ENCODE results near the gene GFPT2. TPM values are rescaled to one million over a fixed set of nuclear protein-coding genes. Genes with fewer than 3 reads are reported as not detected.
A peak's percentile ranks its signal among the peaks of the same experiment; 100 is the strongest.

The GFPT2 gene
- total RNA-seq, 1 donor from 2014 or later, result 10.1 TPM

DNA sequence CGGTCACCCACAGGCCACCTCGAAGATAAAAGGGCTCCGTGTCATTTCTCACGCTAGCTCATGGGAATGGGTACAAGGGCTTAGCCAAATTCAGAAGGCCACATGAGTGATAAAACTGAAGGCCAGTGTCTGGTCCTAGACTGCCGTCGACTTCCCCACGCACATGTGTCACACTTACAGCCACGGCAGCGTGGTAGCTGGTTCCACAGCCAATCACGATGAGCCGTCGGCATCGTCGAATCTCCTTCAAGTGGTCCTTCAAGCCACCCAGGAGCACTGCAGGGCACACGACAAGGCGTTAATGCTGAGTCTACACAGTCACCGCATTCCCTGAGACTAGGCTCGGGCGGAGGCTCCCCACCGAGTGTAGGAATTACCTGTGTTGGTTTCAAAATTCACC is 36.5 kb downstream of the GFPT2 start:
- TF ChIP-seq, protein P1, sequence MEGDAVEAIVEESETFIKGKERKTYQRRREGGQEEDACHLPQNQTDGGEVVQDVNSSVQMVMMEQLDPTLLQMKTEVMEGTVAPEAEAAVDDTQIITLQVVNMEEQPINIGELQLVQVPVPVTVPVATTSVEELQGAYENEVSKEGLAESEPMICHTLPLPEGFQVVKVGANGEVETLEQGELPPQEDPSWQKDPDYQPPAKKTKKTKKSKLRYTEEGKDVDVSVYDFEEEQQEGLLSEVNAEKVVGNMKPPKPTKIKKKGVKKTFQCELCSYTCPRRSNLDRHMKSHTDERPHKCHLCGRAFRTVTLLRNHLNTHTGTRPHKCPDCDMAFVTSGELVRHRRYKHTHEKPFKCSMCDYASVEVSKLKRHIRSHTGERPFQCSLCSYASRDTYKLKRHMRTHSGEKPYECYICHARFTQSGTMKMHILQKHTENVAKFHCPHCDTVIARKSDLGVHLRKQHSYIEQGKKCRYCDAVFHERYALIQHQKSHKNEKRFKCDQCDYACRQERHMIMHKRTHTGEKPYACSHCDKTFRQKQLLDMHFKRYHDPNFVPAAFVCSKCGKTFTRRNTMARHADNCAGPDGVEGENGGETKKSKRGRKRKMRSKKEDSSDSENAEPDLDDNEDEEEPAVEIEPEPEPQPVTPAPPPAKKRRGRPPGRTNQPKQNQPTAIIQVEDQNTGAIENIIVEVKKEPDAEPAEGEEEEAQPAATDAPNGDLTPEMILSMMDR (IDR thresholded peaks at IDR 0.05; ENCODE audit: unreplicated experiment), result no peak
- no peak for DNase-seq (ENCODE audit: low spot score)
- H3K27ac Mint-ChIP-seq (ENCODE audit: unreplicated experiment), result no peak overlapping the region
- H3K9me3 Mint-ChIP-seq (ENCODE audit: unreplicated experiment), result no peaks in the 10 kb centered on the region
- peaks cover 11% of the 10 kb centered on the region for H3K36me3 Mint-ChIP-seq (ENCODE audit: low read depth, unreplicated experiment)
- H3K4me1 Mint-ChIP-seq (ENCODE audit: unreplicated experiment), result no peaks in the 10 kb centered on the region
- H3K27me3 Mint-ChIP-seq (ENCODE audit: unreplicated experiment), result peaks cover 4% of the 10 kb centered on the region
- no peak overlapping the region for H3K4me3 Mint-ChIP-seq (ENCODE audit: unreplicated experiment)

- peak; percentile 83 for DNase-seq (ENCODE audit: low spot score)
- H3K4me1 Mint-ChIP-seq (ENCODE audit: unreplicated experiment), result no peaks in the 10 kb centered on the region
- H3K4me3 Mint-ChIP-seq (ENCODE audit: unreplicated experiment), result peak overlapping the region; percentile 47
- TF ChIP-seq, protein P1 (IDR thresholded peaks at IDR 0.05; ENCODE audit: unreplicated experiment), result peak; percentile 92
- peaks cover 11% of the 10 kb centered on the region for H3K36me3 Mint-ChIP-seq (ENCODE audit: low read depth, unreplicated experiment)
- H3K27me3 Mint-ChIP-seq (ENCODE audit: unreplicated experiment), result peaks cover 4% of the 10 kb centered on the region
- no peaks in the 10 kb centered on the region for H3K9me3 Mint-ChIP-seq (ENCODE audit: unreplicated experiment)
- no peak overlapping the region for H3K27ac Mint-ChIP-seq (ENCODE audit: unreplicated experiment)
These were observed 37.3 kb downstream of the GFPT2 start for GRCh38 chr5:180315762-180316212.

DNA sequence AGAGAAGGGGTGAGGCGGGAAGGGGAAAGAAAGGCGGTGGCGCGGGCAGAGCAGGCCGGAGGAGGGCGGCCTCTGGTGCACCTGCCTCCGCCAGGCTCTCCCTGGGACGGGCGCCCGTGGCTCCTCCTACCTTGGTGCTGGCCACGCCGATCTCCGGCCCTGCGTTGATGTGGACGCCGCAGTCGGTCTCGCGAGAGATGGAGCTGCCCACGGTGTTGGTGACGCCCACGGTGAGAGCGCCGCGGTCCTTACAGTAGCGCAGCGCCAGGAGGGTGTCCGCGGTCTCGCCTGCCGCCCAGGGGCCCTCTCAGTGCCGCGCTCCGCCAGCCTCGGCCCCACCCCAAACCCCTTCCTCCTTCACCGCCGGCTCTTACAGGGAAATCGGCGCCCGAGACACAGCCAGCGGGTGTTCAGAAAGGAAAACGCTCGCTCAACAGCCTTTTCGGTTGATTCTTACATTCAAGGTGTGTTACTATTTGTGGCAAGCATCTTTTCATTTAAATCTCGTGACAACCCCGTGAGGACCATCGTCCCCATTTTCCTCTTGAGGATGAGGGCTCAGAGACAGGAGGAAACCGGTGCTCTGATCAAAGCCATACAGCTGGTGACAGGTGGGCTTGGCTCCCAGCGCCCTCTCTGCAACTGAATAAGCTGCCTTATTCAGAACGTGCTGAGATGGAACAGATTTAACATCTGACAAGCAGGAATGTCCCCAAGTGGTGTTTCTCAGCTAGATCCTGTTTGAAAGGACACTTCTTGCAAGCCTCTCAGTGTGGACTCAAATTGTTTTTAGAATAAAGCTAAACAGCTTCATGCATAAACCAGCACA is 39.2 kb downstream of the GFPT2 start:
- no peaks in the 10 kb centered on the region for H3K9me3 Mint-ChIP-seq (ENCODE audit: unreplicated experiment)
- peak; percentile 59 for DNase-seq (ENCODE audit: low spot score)
- H3K27ac Mint-ChIP-seq (ENCODE audit: unreplicated experiment), result no peak overlapping the region
- peaks cover 4% of the 10 kb centered on the region for H3K27me3 Mint-ChIP-seq (ENCODE audit: unreplicated experiment)
- peaks cover 4% of the 10 kb centered on the region for H3K36me3 Mint-ChIP-seq (ENCODE audit: low read depth, unreplicated experiment)
- TF ChIP-seq, protein P1 (IDR thresholded peaks at IDR 0.05; ENCODE audit: unreplicated experiment), result no peak
- H3K4me3 Mint-ChIP-seq (ENCODE audit: unreplicated experiment), result peak overlapping the region; percentile 71
- H3K4me1 Mint-ChIP-seq (ENCODE audit: unreplicated experiment), result no peaks in the 10 kb centered on the region

GRCh38 chr5:180311216-180311615 is 41.9 kb downstream of the GFPT2 start:
- Mint-ChIP-seq H3K27me3 (ENCODE audit: unreplicated experiment) (no peaks in the 10 kb centered on the region), H3K36me3 (ENCODE audit: low read depth, unreplicated experiment) (peaks cover 3% of the 10 kb centered on the region), H3K27ac (ENCODE audit: unreplicated experiment) (no peak overlapping the region), H3K9me3 (ENCODE audit: unreplicated experiment) (no peaks in the 10 kb centered on the region), H3K4me3 (ENCODE audit: unreplicated experiment) (no peak overlapping the region), H3K4me1 (ENCODE audit: unreplicated experiment) (no peaks in the 10 kb centered on the region)
- DNase-seq (ENCODE audit: low spot score), result no peak
- TF ChIP-seq, protein P1 (IDR thresholded peaks at IDR 0.05; ENCODE audit: unreplicated experiment), result no peak

DNA sequence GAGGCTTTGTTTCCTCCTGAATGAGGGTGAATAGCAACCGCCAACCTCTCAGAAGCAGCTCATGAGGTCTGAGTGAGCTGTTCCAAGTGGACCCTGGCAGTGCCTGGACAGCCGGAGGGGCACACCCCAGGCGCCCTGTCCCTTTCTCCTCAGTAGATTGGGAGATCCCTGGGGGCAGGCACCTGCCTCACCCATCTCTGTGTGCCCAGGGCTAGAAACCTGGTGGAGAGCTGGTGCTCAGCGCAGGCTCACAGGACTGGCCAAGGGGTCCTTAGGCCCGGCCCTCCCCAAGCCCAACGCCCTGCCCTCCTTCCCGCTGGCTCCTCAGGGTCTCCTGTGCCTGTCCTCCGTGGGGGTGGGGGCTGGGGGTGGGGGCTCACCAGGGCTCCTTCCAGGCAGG is 46.3 kb downstream of the GFPT2 start:
- Mint-ChIP-seq H3K9me3 (ENCODE audit: unreplicated experiment) (no peaks in the 10 kb centered on the region), H3K4me1 (ENCODE audit: unreplicated experiment) (no peaks in the 10 kb centered on the region), H3K27me3 (ENCODE audit: unreplicated experiment) (peaks cover 3% of the 10 kb centered on the region), H3K36me3 (ENCODE audit: low read depth, unreplicated experiment) (peaks cover 7% of the 10 kb centered on the region), H3K4me3 (ENCODE audit: unreplicated experiment) (no peak overlapping the region), H3K27ac (ENCODE audit: unreplicated experiment) (no peak overlapping the region)
- TF ChIP-seq, protein P1 (IDR thresholded peaks at IDR 0.05; ENCODE audit: unreplicated experiment), result no peak
- no peak for DNase-seq (ENCODE audit: low spot score)

Data from endothelial cell (in vitro differentiated cells).